B cell (primary cell): ENCODE measurements around the gene MUC13. TPM values are rescaled to one million over a fixed set of nuclear protein-coding genes. Genes with fewer than 3 reads are reported as not detected.

ENCODE experiments used
- ATAC-seq: fragments of 200-7000 bp; cut with Tn5 transposase; one replicate; pipeline ENCODE4 v1.10.0; 2021; ENCODE audit warnings: low read depth, mild to moderate bottlenecking, moderate number of reproducible peaks, moderate library complexity
- CTCF ChIA-PET: fragments of 350-600 bp; sonication (Branson Sonifier 250); formaldehyde crosslinking; loops from one replicate; lab custom pipeline; 2021; ENCODE audit warnings: antibody characterized with exemption, inconsistent platforms; lab: Charles Lee
- POLR2A ChIA-PET: fragments of 350-600 bp; sonication (Branson Sonifier 250); formaldehyde crosslinking; loops from one replicate; lab custom pipeline; 2021; ENCODE audit warnings: antibody characterized with exemption; lab: Charles Lee
- DNase-seq: peaks from one replicate; pipeline ENCODE4 v3.0.0; 2013
- H2AFZ ChIP-seq: 2 replicates; pipeline ENCODE4 v1.6.1; 2012; ENCODE audit warnings: mild to moderate bottlenecking, low read depth, low read length; ENCODE audit not compliant: insufficient read depth, poor library complexity, severe bottlenecking
- H3K27ac ChIP-seq, 2 donors: 1 replicate in 1 of 2; 2 replicates in 1 of 2; pipeline ENCODE4 v1.5.1; 2012 to 2013; ENCODE audit warnings: low read length in 2 of 2, mild to moderate bottlenecking in 2 of 2, moderate library complexity in 1 of 2
- H3K27me3 ChIP-seq, 4 experiments: fragments of 200-600 bp in 1 of 4; sonication (generic) in 1 of 4; replicated peaks in 1 of 4; 1 replicate in 2 of 4; 2 replicates in 2 of 4; pipeline versions ENCODE4 v1.6.1 to v1.7.0; 2013 to 2016; ENCODE audit warnings: low read length in 3 of 4, mild to moderate bottlenecking in 2 of 4, mixed read lengths in 1 of 4, moderate library complexity in 1 of 4; ENCODE audit not compliant: insufficient read depth in 4 of 4, control insufficient read depth in 3 of 4; ENCODE audit errors: control extremely low read depth in 1 of 4
- H3K36me3 ChIP-seq, 2 experiments: replicated peaks in 1 of 2; 1 replicate in 1 of 2; 2 replicates in 1 of 2; pipeline versions ENCODE4 v1.6.1 to v1.7.1; 2013; ENCODE audit warnings: low read length in 1 of 2; ENCODE audit not compliant: insufficient read depth in 2 of 2, control insufficient read depth in 1 of 2; ENCODE audit errors: control extremely low read depth in 1 of 2, extremely low read depth in 1 of 2
- H3K4me1 ChIP-seq, 2 donors: fragments of 200-600 bp in 1 of 2; sonication (generic) in 1 of 2; 1 replicate in 1 of 2; 2 replicates in 1 of 2; pipeline versions ENCODE4 v1.5.1 to v1.6.1; 2013 to 2017; ENCODE audit warnings: low read length in 2 of 2; ENCODE audit not compliant: control insufficient read depth in 2 of 2, insufficient read depth in 2 of 2
- H3K4me2 ChIP-seq: replicated peaks from 2 replicates; pipeline ENCODE3; 2012; ENCODE audit warnings: mild to moderate bottlenecking, low read depth, low read length; ENCODE audit not compliant: poor library complexity, severe bottlenecking
- H3K4me3 ChIP-seq, 5 experiments: fragments of 200-600 bp in 1 of 5; sonication (generic) in 1 of 5; 1 replicate in 3 of 5; 2 replicates in 2 of 5; pipeline versions ENCODE4 v1.5.1 to v1.7.0; 2011 to 2016; ENCODE audit warnings: low read length in 4 of 5, mild to moderate bottlenecking in 4 of 5, low read depth in 2 of 5, control low read depth in 1 of 5, moderate library complexity in 1 of 5; ENCODE audit not compliant: insufficient read depth in 1 of 5; ENCODE audit errors: control extremely low read depth in 1 of 5, extremely low read depth in 1 of 5
- H3K79me2 ChIP-seq: fragments of 200-600 bp; sonication (generic); one replicate; pipeline ENCODE4 v1.6.0; 2016; ENCODE audit warnings: low read length; ENCODE audit not compliant: control insufficient read depth, insufficient read depth
- H3K9ac ChIP-seq: fragments of 200-600 bp; sonication (generic); 2 replicates; pipeline ENCODE4 v1.6.1; 2017; ENCODE audit warnings: mild to moderate bottlenecking, low read length, moderate library complexity
- H3K9me3 ChIP-seq, 3 donors: one replicate each; pipeline versions ENCODE4 v1.6.1 to v1.7.1; 2013; ENCODE audit warnings: low read length in 2 of 3; ENCODE audit not compliant: control insufficient read depth in 2 of 3, insufficient read depth in 1 of 3; ENCODE audit errors: control extremely low read depth in 1 of 3
- H4K20me1 ChIP-seq: 2 replicates; pipeline ENCODE4 v1.6.0; 2012; ENCODE audit warnings: mild to moderate bottlenecking, low read length; ENCODE audit not compliant: insufficient read depth, control insufficient read depth, poor library complexity, severe bottlenecking
- H3K27ac Mint-ChIP-seq: one replicate; pipeline ENCODE4 v1.8.0; 2021; ENCODE audit warnings: mixed read lengths
- H3K27me3 Mint-ChIP-seq: one replicate; pipeline ENCODE4 v1.8.0; 2021; ENCODE audit warnings: mixed read lengths
- H3K4me1 Mint-ChIP-seq: one replicate; pipeline ENCODE4 v1.8.0; 2021; ENCODE audit warnings: mixed read lengths
- H3K4me3 Mint-ChIP-seq: one replicate; pipeline ENCODE4 v1.8.0; 2021; ENCODE audit warnings: mixed read lengths
- H3K9me3 Mint-ChIP-seq: one replicate; pipeline ENCODE4 v1.8.0; 2022; ENCODE audit warnings: mixed read lengths; ENCODE audit not compliant: insufficient read depth
- EZH2 ChIP-seq: IDR thresholded peaks from 2 replicates; pipeline ENCODE4 v1.6.1; 2012; ENCODE audit warnings: borderline replicate concordance, low read depth, mild to moderate bottlenecking, moderate library complexity, low read length; ENCODE audit not compliant: insufficient read depth, poor library complexity, severe bottlenecking
- WGBS: methylation state at CpG from one replicate; pipeline ENCODE4 v1.1.5; 2013; ENCODE audit warnings: missing lambda C conversion rate; ENCODE audit not compliant: insufficient coverage; 5-methylcytosine and 5-hydroxymethylcytosine counted together
- intact Hi-C: fragments of 100-400 bp; cut with micrococcal nuclease; formaldehyde crosslinking; loops from one replicate; pipeline ENCODE4 v1.10.0; 2022
- polyA plus RNA-seq: library from polyadenylated mRNA; depleted of rRNA; stranded (reverse); fragments of >200 nt; gene quantifications from 2 replicates; pipeline ENCODE4 v1.2.3, GENCODE V29; 2012
- total RNA-seq, 2 donors: library from RNA; stranded (reverse); fragments of 120-200 nt in 1 of 2; gene quantifications; 1 replicate in 1 of 2; 2 replicates in 1 of 2; pipeline versions ENCODE4 v1.2.3 to v1.2.4, GENCODE V29; 2013 to 2022
- TF ChIP-seq, protein P1 (sequence below): fragments of 200-600 bp; IDR thresholded peaks from one replicate; pipeline ENCODE4 v1.8.0; 2022; ENCODE audit warnings: antibody characterized with exemption, mild to moderate bottlenecking

The MUC13 gene
- total and polyA plus RNA-seq, 2 donors (not counting 1 experiment from before 2014, with no cell fraction given), result not detected

DNA sequence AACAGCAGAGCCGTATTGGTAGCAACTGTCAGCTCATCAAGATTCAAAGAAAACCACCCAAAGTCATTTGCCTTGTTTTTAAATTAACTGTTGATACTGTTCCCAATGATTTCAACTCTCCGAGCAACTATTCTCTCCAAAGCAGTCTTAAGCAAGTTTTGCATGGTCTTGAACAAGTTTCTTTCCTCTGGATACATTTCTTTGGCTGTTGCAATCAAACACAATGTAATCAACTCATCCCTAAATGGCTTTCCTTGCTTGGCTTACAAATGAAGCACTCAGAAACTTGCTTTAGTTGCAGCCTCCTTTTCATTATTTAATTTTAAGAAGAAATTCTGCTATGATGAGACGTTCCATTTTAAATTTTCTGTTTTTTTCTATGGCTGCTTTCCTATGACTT, 15.5 kb upstream of the MUC13 start:
- no peak for DNase-seq
- Mint-ChIP-seq H3K27me3 (peaks cover 5% of the 10 kb centered on the region), H3K9me3 (no peaks in the 10 kb centered on the region), H3K27ac (no peak overlapping the region), H3K4me1 (no peaks in the 10 kb centered on the region), H3K4me3 (no peak overlapping the region)
- Histone ChIP-seq H3K9me3 (no peaks in the 10 kb centered on the region), H2AFZ (no peak overlapping the region), H3K27ac (no peak overlapping the region), H3K4me1 (no peaks in the 10 kb centered on the region), H3K4me2 (no peak overlapping the region), H4K20me1 (no peaks in the 10 kb centered on the region), H3K36me3 (no peaks in the 10 kb centered on the region), H3K9ac (no peak overlapping the region), H3K27me3 (peaks cover 0 to 3% (median 0%) of the 10 kb centered on the region in 4 experiments), H3K4me3 (no peak overlapping the region), H3K79me2 (no peaks in the 10 kb centered on the region)
- no peak for ATAC-seq
- WGBS, result 94% methylated on average over 2 of the region's 3 CpGs
- intact Hi-C loops, result no loop called here
- ChIA-PET POLR2A (no interaction called here), CTCF (no interaction called here)
- TF ChIP-seq, protein P1, sequence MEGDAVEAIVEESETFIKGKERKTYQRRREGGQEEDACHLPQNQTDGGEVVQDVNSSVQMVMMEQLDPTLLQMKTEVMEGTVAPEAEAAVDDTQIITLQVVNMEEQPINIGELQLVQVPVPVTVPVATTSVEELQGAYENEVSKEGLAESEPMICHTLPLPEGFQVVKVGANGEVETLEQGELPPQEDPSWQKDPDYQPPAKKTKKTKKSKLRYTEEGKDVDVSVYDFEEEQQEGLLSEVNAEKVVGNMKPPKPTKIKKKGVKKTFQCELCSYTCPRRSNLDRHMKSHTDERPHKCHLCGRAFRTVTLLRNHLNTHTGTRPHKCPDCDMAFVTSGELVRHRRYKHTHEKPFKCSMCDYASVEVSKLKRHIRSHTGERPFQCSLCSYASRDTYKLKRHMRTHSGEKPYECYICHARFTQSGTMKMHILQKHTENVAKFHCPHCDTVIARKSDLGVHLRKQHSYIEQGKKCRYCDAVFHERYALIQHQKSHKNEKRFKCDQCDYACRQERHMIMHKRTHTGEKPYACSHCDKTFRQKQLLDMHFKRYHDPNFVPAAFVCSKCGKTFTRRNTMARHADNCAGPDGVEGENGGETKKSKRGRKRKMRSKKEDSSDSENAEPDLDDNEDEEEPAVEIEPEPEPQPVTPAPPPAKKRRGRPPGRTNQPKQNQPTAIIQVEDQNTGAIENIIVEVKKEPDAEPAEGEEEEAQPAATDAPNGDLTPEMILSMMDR, result no peak
- TF ChIP-seq EZH2, result no peak

- ChIA-PET POLR2A (no interaction called here), CTCF (interaction anchor here (1.0 kb wide), 1 partner anchor 182 kb away, joined by 3 read pairs; no protein-coding TSS in a partner anchor)
- ATAC-seq, result no peak
- Histone ChIP-seq H3K79me2 (no peaks in the 10 kb centered on the region), H3K4me1 (peaks cover 0 to 6% of the 10 kb centered on the region in 2 donors), H3K9ac (no peak overlapping the region), H3K27me3 (no peaks in the 10 kb centered on the region), H4K20me1 (no peaks in the 10 kb centered on the region), H3K27ac (no peak overlapping the region), H3K36me3 (no peaks in the 10 kb centered on the region), H3K4me2 (no peak overlapping the region), H3K9me3 (no peaks in the 10 kb centered on the region), H3K4me3 (no peak overlapping the region), H2AFZ (no peak overlapping the region)
- no peak for TF ChIP-seq EZH2
- TF ChIP-seq, protein P1, result no peak
- no peak overlapping the region for H3K4me3 Mint-ChIP-seq
- H3K27ac Mint-ChIP-seq, result no peak overlapping the region
- H3K27me3 Mint-ChIP-seq, result peaks cover 23% of the 10 kb centered on the region
- no peaks in the 10 kb centered on the region for H3K9me3 Mint-ChIP-seq
- peaks cover 3% of the 10 kb centered on the region for H3K4me1 Mint-ChIP-seq
- no CpG with 5 or more reads among the region's 2 CpGs for WGBS
- no peak for DNase-seq
- intact Hi-C loops, result no loop called here
Measured at GRCh38 chr3:124942613-124943012, 8.1 kb upstream of the MUC13 start.
